ENCODE results near the gene SLC22A12.
"Not testable (repeated sequence)": the region's sequence is repeated elsewhere in the genome, so short reads cannot be mapped to it uniquely, and the experiment has no call there.

The SLC22A12 gene
- total RNA-seq: 0 to 0.04 reads per million in 2 donors

- no peak for DNase-seq
Measured at GRCh38 chr11:64590763-64591221, at the start of gene SLC22A12. Gene SLC22A12, plus strand, starts transcription at chr11:64591220. Its CDS starts 337 bp downstream, at chr11:64591557.

DNA sequence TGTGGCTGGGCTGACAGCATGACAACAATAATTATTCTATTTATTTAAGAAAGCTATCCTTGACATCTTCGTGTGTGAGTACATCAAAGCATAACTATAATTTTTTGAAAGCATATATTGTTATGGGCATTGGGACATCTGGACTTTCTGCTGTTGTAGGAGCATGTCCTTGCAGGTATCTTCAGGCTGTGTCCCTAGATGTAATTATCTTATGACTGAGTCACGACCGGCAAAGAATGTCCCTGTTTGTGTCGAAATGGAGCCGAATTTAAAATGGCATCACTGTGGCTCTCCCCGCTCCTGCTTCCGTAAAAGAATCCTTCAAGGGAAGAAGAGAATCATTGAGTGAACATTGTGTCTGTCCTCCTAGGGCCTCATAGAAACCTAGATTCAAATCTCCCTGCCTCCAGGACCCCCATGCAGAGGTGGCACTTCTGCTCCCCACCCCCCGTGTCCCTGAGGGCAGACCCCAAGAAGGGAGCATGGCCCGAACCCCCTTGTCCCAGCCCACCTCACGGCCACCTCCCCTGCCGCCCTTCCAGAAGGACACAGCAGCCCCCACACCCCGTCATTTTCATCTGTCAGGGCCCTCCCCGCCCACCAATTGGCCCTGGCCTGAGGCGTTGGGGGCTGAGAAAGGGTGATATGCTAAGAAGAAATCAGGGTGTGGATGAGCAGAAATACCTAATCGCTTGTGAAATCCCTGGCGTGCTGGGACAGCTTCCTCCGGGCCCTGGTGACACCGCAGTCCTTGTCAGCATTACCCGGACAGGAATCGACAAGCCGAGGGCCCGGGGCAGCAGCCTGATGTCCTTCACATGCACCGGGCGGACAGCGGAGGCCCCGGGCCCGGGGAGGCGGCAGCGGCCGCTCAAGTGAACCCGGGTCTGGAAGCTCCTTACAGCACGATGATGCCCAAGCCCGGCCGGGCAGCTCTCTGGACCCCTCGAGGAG is 48.6 kb upstream of the SLC22A12 start:
- no peak for DNase-seq

DNA sequence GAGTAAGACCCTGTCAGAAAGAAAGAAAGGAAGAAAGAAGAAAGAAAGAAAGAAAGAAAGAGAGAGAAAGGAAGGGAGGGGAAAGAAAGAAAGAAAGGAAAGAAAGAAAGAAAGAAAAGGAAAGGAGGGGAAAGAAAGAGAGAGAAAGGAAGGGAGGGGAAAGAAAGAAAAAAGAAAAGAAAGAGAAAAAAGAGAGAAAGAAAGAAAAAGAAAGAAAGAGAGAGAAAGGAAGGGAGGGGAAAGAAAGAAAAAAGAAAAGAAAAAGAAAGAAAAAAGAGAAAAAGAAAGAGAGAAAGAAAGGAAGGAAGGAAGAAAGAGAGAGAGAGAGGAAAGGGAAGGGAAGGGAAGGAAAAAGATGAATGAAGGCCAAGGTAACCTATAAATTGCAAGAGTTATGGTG is 47.2 kb upstream of the SLC22A12 start:
- DNase-seq: no peak

DNA sequence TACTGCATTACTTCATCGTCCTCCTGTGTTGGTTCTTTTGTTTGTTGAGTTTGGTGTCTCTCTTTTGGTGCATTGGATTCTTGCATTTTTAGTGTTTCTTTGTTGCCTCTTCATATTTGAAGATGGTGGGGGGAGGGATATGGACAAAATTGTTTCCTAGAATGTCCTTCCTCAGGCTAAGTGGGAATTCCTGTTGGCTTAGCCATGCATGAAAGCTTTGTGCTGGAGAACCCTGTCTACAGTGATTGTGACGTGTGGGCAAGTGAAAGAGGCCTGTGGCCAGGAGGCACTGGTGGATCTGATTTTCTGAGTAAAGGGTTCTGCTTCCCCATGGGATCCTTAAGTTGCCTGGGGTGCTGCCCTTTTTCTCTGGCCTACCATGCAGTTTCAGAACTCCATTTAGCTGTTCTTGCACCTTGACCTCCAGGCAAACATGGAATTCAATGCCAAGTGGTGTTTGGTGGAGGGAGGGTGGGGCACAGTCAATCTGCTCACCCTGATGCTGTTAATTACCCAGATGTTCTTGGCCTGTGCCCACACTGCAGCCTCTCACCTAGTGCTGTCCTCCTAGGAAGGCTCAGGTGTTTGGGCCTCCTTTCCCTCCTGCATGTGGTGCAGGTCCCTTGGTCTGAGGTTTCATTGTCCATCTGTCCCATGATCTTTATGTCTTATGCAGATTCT is 46.3 kb upstream of the SLC22A12 start:
- DNase-seq: no peak

DNA sequence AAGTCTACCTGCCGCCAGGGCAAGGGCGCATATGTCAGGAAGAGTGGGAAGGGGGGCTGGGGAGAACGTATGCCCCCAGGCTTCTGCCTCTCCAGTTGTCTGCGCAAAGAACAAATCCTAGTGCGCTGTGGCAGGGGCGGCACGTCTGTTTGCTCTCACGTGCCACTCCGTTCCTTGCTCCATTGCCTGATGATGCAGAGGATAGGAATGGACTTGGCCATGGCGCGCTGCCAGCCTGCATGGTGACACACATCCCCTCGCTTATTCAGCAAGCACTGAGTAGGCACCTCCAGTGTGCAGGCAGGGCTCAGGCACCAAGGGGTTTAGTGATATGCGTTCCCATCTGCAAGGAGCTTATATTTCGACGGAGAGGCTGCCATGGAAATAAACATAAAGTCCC is 45.4 kb upstream of the SLC22A12 start:
- no peak for DNase-seq

DNA sequence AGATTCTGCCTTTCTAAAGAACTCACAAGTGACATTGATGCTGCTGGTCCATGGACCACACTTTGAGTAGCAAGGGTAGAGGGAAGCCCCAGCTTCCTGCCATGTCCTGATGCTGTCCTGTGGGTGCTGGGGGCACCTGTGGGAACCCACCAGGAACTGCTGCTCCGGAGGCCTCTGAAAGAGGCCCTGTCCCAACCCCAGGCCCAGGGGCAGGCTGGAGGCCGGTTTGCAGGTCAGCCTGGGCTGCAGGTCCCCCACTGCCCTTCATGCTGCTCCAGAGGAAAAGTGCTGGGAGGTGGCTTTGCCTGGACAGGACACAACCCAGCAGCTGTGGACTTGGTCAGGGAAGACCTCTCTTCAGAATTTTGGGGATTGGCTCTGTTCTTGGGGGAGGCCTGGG is 44.8 kb upstream of the SLC22A12 start:
- no peak for DNase-seq

DNA sequence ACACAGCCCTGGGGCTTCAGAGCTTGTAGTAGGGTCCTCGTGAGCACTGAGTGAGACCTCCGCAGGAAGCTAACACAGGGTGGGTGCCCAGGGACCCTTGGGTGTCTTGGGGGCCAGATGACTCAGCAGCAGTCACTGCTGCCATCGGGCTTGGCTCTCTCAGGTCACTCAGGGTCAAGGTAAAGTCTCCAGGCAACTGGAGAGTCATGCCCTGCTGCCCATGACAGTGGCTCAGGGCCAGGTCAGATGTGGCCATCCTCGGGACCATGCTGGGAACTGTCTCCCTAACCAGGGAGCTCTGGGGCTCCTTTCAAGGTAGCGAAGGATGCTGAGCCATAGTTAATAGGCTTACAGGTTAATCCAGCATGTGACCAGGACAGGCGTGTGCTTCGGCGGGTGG is 44.4 kb upstream of the SLC22A12 start:
- no peak for DNase-seq

DNA sequence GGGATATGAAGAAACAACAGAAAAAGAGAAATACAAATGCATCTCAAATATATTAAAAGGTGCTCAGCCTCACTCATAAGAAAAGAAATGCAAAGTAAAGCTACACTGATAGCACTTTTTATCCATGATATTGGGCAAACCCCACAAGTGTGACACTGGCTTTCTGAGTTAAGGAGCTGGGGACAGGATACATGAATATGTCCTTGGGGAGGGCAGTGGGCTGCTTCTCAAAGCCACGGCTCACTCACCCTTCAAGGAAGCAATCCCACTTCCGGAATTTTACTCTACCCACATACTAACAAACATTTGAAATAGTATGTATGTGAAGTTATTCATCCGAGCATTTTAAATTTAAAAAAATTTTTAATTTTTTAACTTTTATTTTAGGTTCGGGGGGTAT is 41.1 kb upstream of the SLC22A12 start:
- no peak for DNase-seq

DNA sequence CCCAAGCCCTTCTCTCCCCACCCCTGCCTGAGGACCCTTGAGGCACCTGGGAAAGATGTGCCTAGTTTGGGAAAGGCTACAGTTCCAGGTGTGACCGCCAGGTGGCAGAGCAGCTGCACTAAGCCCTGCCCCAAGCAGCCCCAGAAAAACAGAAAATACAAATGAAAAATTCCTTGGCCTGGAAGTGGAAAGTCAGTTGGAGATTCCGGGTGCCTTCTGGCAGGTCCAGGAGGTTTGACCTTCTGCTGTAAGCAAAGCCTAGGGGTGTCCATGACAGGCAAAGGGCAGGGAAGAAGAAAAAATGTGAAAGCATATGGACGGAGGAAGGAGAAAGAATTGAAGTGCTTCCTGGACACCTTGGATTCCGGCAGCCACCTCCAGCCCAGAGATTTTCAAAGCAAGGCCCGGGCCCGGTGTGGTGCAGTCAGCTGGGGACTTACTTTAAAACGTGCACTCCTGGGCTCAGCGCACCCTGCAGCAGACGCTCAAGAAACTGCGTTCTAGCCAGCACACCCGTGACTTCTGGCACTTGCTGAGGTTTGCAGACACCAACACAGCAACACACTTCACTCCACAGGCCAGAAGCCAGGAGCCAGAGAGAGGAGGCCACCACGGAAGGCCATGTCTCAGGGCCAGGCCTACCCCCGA is 37.3 kb upstream of the SLC22A12 start:
- no peak for DNase-seq

DNA sequence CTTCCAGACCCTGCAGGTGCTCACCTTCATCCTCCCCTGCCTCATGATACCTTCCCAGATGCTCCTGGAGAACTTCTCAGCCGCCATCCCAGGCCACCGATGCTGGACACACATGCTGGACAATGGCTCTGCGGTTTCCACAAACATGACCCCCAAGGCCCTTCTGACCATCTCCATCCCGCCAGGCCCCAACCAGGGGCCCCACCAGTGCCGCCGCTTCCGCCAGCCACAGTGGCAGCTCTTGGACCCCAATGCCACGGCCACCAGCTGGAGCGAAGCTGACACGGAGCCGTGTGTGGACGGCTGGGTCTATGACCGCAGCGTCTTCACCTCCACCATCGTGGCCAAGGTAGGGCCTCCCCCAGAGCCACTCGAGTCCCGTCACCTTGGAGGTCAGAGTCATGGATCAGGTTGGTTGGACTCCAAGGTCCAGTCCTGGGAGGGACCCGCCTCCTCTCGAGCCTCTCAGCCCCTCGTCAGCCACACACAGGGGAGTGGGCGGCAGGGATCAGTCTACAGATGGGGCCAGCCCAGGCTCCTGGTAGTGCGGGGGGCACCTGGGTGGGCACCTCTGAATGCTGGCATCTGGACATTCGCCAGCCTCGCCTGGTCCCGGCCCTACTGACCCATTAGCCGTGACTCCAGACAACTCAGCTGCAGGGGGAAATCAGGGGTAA is 34.8 kb upstream of the SLC22A12 start:
- no peak for DNase-seq

GRCh38 chr11:64556721-64557250 is 34.2 kb upstream of the SLC22A12 start:
- no peak for DNase-seq

DNA sequence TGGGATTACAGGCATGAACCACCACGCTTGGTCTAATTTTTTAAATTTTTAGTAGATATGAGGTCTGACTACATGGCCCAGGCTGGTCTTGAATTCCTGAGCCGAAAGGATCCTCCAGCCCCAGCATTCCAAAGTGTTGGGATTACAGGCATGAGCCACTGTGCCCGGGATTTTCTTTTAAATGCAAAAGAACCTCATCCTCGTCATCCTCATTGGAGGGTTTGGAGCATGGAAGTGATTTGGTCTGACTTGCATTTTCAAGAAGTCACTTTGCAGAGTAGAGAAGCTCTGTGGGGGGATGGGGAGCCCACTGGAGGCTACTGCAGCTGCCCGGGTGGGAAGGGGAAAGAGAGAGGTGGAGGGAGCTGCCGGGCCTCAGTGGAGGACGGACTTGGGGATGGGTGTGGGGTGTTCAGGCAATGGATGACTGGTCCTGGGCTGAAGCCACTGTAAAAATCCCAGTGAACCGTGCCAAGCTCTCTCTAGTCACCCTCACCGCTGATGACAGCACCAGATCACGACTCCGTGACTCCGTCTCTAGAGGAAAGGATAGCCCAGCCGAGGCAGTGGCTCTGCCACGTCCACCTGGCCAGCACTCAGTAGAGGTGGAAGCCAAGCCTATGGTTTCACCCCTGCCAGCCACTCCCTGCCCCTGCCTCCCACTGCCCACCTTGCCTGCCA is 32.8 kb upstream of the SLC22A12 start:
- DNase-seq: no peak

- no peak for DNase-seq
Measured at GRCh38 chr11:64558869-64559268, 32.2 kb upstream of the SLC22A12 start.

DNA sequence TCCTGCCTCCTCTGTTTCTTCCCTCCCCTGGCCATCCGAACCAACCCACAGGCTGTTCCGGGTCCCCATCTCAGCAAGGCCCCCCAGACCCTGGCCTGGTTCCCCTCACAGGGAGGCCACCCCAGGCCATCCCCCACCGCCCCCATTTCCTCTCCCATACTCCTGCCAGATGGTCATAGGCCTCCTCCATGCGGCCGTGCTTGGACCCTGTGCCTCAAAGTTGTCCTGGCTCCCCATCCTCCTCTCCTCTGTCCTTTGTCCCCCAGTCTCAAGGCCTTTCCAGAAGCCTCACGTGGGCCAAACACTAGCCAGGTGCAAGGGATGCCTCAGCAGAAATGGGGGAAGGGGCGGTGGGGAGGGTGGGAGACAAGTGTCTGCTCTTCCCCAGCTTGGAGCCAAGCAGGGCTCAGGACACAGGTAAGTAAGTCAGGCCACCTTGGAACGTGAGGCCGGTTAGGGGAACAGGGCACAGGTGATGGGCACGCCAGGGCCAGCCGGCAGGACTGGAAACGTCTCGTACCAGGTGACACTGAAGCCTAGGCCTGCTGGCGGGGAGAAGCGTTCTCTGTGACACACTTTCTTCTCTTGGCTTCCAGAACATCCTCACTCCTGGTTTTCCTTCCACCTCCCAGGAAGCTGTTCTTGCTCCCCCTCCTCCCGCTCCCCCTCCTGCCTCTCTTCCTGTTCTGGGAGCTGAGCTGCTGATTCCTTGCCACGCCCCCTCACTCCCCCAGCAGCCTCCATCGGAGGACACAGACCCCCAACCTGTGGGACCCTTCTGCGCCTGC is 31.5 kb upstream of the SLC22A12 start:
- no peak for DNase-seq

- no peak for DNase-seq
Measured at GRCh38 chr11:64560139-64560771, 30.8 kb upstream of the SLC22A12 start.

GRCh38 chr11:64560941-64561340 is 30.1 kb upstream of the SLC22A12 start:
- DNase-seq: no peak

GRCh38 chr11:64561429-64561828 is 29.6 kb upstream of the SLC22A12 start:
- not testable (repeated sequence) for DNase-seq

GRCh38 chr11:64561984-64562722 is 28.9 kb upstream of the SLC22A12 start:
- no peak for DNase-seq

DNA sequence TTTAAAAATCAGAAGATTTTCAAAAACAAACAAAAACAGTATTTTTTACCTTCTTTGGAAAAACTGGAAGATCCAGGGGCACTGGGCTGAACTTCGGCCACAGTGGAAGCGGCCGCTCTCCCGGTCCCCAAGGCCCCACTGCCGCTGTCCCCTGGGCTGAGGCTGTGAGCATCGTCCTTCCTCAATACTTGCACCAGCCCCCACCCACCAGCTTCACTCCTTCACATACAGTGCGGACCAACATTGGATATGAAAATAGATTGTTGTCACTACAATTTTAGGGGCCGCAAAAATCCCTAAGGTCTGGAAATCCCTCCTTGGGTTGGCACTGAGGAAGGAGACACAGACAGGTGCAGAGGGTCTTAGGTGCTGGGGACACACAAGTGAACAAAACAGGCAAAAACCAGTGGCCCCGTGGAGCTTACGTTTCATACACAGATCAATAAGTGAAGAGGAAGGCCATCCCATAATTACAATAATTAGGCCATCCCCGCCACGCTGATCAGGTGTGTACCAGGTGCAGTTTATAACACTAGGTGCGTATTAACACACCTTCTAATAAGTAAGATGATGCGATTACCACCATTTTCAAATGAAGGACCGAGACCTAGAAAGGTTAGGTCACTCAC is 28.2 kb upstream of the SLC22A12 start:
- no peak for DNase-seq
